AML-193 (cell line): ENCODE measurements around the gene TSPAN6.

Experiments used
- DNase-seq, 2 experiments: peaks; one replicate each; lab custom pipeline; 2025; lab: John Stamatoyannopoulos, UW

TSPAN6 gene

GRCh38 chrX:100636321-100636991 is at the start of gene TSPAN6:
Gene TSPAN6, minus strand, starts transcription at chrX:100636806. Its CDS starts 112 bp downstream, at chrX:100636694.
- DNase-seq = peak in 1 of 2 experiments; percentile 1

- no peak for DNase-seq
These were observed 49.3 kb upstream of the TSPAN6 start for GRCh38 chrX:100685997-100686305.

- peak; percentile 55 to 72 for DNase-seq
These were observed 48.8 kb upstream of the TSPAN6 start for GRCh38 chrX:100685284-100685996.

- no peak for DNase-seq
These were observed 46.3 kb upstream of the TSPAN6 start for GRCh38 chrX:100682939-100683338.

GRCh38 chrX:100681599-100681998 is 45.0 kb upstream of the TSPAN6 start:
- DNase-seq = no peak

GRCh38 chrX:100680756-100681155 is 44.1 kb upstream of the TSPAN6 start:
- no peak for DNase-seq

GRCh38 chrX:100677611-100678181 is 41.1 kb upstream of the TSPAN6 start:
- DNase-seq = no peak

- DNase-seq = no peak
These were observed 38.1 kb upstream of the TSPAN6 start for GRCh38 chrX:100674705-100675104.

GRCh38 chrX:100673397-100673953 is 36.9 kb upstream of the TSPAN6 start:
- DNase-seq = no peak

- no peak for DNase-seq
These were observed 36.4 kb upstream of the TSPAN6 start for GRCh38 chrX:100672966-100673365.

GRCh38 chrX:100663642-100664041 is 27.0 kb upstream of the TSPAN6 start:
- no peak for DNase-seq

GRCh38 chrX:100662796-100663195 is 26.2 kb upstream of the TSPAN6 start:
- DNase-seq = no peak

GRCh38 chrX:100662170-100662569 is 25.6 kb upstream of the TSPAN6 start:
- DNase-seq = no peak

GRCh38 chrX:100659431-100660137 is 23.0 kb upstream of the TSPAN6 start:
- DNase-seq = no peak

GRCh38 chrX:100658941-100659381 is 22.4 kb upstream of the TSPAN6 start:
- DNase-seq = no peak

GRCh38 chrX:100654261-100654660 is 17.7 kb upstream of the TSPAN6 start:
- peak in 1 of 2 experiments; percentile 2 for DNase-seq

GRCh38 chrX:100652266-100652665 is 15.7 kb upstream of the TSPAN6 start:
- DNase-seq = no peak

GRCh38 chrX:100650841-100651240 is 14.2 kb upstream of the TSPAN6 start:
- no peak for DNase-seq

- no peak for DNase-seq
These were observed 13.1 kb upstream of the TSPAN6 start for GRCh38 chrX:100649550-100650356.

- DNase-seq = no peak
These were observed 12.1 kb upstream of the TSPAN6 start for GRCh38 chrX:100648458-100649417.
